ENCODE results near the gene SNTG2.

DNA sequence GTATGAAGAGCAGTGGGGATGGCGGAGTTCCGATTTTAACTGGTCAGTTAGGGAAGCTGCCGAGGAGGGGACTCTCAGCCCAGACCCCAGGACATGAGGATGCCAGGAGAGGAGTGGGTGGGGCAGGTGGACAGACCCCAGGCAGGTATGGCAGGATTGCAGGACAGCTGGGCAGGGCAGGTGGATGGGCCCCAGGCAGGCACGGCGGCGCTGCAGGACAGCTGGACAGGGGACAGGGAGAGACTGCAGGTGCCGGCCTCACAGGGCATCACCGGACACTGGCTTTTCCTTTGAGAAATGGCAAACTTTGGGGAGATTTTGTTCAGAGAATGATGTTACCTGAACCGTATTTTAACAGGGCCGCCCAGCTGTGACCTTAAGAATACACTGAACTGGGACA is 127.7 kb downstream of the SNTG2 start:
- TF ChIP-seq, protein P1, sequence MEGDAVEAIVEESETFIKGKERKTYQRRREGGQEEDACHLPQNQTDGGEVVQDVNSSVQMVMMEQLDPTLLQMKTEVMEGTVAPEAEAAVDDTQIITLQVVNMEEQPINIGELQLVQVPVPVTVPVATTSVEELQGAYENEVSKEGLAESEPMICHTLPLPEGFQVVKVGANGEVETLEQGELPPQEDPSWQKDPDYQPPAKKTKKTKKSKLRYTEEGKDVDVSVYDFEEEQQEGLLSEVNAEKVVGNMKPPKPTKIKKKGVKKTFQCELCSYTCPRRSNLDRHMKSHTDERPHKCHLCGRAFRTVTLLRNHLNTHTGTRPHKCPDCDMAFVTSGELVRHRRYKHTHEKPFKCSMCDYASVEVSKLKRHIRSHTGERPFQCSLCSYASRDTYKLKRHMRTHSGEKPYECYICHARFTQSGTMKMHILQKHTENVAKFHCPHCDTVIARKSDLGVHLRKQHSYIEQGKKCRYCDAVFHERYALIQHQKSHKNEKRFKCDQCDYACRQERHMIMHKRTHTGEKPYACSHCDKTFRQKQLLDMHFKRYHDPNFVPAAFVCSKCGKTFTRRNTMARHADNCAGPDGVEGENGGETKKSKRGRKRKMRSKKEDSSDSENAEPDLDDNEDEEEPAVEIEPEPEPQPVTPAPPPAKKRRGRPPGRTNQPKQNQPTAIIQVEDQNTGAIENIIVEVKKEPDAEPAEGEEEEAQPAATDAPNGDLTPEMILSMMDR (IDR thresholded peaks at IDR 0.05): no peak
- TF ChIP-seq POLR2A (IDR thresholded peaks at IDR 0.05) (no peak), EP300 (IDR thresholded peaks at IDR 0.05) (no peak)

All from tibial nerve (tissue), 4 donors.